Measurements from ENCODE around the gene CFAP69.
"Not testable (repeated sequence)": the region's sequence is repeated elsewhere in the genome, so short reads cannot be mapped to it uniquely, and the experiment has no call there.

- TF ChIP-seq, protein P1, sequence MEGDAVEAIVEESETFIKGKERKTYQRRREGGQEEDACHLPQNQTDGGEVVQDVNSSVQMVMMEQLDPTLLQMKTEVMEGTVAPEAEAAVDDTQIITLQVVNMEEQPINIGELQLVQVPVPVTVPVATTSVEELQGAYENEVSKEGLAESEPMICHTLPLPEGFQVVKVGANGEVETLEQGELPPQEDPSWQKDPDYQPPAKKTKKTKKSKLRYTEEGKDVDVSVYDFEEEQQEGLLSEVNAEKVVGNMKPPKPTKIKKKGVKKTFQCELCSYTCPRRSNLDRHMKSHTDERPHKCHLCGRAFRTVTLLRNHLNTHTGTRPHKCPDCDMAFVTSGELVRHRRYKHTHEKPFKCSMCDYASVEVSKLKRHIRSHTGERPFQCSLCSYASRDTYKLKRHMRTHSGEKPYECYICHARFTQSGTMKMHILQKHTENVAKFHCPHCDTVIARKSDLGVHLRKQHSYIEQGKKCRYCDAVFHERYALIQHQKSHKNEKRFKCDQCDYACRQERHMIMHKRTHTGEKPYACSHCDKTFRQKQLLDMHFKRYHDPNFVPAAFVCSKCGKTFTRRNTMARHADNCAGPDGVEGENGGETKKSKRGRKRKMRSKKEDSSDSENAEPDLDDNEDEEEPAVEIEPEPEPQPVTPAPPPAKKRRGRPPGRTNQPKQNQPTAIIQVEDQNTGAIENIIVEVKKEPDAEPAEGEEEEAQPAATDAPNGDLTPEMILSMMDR (IDR thresholded peaks at IDR 0.05; ENCODE audit: borderline replicate concordance, extremely low read depth, low read length, poor library complexity, severe bottlenecking): not testable (repeated sequence)
- not testable (repeated sequence) for TF ChIP-seq EZH2 (IDR thresholded peaks at IDR 0.05; ENCODE audit: borderline replicate concordance, low read depth, low read length, severe bottlenecking)
These were observed 90.0 kb downstream of the CFAP69 start for GRCh38 chr7:90334926-90335325.
